ENCODE measurements around the gene APLP1.
"Not testable (repeated sequence)": the region's sequence is repeated elsewhere in the genome, so short reads cannot be mapped to it uniquely, and the experiment has no call there.

APLP1 gene

GRCh38 chr19:35852029-35852780 is 16.2 kb upstream of the APLP1 start, which contains the start of gene NPHS1:
TSS of gene NPHS1 (minus strand) at chr19:35852504. CDS start at chr19:35851837, 667 bp downstream.
- no peak for DNase-seq (ENCODE audit: low read depth)

GRCh38 chr19:35853038-35853756 is 15.2 kb upstream of the APLP1 start:
- no peak for DNase-seq (ENCODE audit: low read depth)

- no peak for DNase-seq (ENCODE audit: low read depth)
Measured at GRCh38 chr19:35856546-35857149, 11.7 kb upstream of the APLP1 start, which contains the start of gene KIRREL2. TSS of gene KIRREL2 (plus strand) at chr19:35856911. CDS start at chr19:35857120, 209 bp downstream.

- no peak for DNase-seq (ENCODE audit: low read depth)
Measured at GRCh38 chr19:35858311-35858710, 10.1 kb upstream of the APLP1 start.

- no peak for DNase-seq (ENCODE audit: low read depth)
Measured at GRCh38 chr19:35859414-35859813, 9.0 kb upstream of the APLP1 start.

GRCh38 chr19:35860436-35860817 is 7.9 kb upstream of the APLP1 start:
- DNase-seq (ENCODE audit: low read depth), result no peak

- DNase-seq (ENCODE audit: low read depth), result no peak
Measured at GRCh38 chr19:35860818-35861639, 7.3 kb upstream of the APLP1 start.

- DNase-seq (ENCODE audit: low read depth), result no peak
Measured at GRCh38 chr19:35861640-35862160, 6.7 kb upstream of the APLP1 start.

GRCh38 chr19:35862528-35862927 is 5.8 kb upstream of the APLP1 start:
- no peak for DNase-seq (ENCODE audit: low read depth)

- no peak for DNase-seq (ENCODE audit: low read depth)
Measured at GRCh38 chr19:35863018-35863417, 5.4 kb upstream of the APLP1 start.

- no peak for DNase-seq (ENCODE audit: low read depth)
Measured at GRCh38 chr19:35868823-35869326, 501 bp downstream of the APLP1 start.

- DNase-seq (ENCODE audit: low read depth), result peak; percentile 67
Measured at GRCh38 chr19:35869327-35870123, 1.2 kb downstream of the APLP1 start.

GRCh38 chr19:35870124-35870736 is 1.9 kb downstream of the APLP1 start:
- DNase-seq (ENCODE audit: low read depth), result not testable (repeated sequence)

GRCh38 chr19:35870798-35871197 is 2.4 kb downstream of the APLP1 start:
- no peak for DNase-seq (ENCODE audit: low read depth)

- DNase-seq (ENCODE audit: low read depth), result no peak
Measured at GRCh38 chr19:35871611-35872010, 3.2 kb downstream of the APLP1 start.

GRCh38 chr19:35872180-35872579 is 3.8 kb downstream of the APLP1 start:
- no peak for DNase-seq (ENCODE audit: low read depth)

GRCh38 chr19:35874392-35874930 is 6.1 kb downstream of the APLP1 start:
- no peak for DNase-seq (ENCODE audit: low read depth)

- no peak for DNase-seq (ENCODE audit: low read depth)
Measured at GRCh38 chr19:35879068-35879467, 10.7 kb downstream of the APLP1 start.

GRCh38 chr19:35879770-35880317 is 11.5 kb downstream of the APLP1 start:
- peak; percentile 55 for DNase-seq (ENCODE audit: low read depth)
